PC-9 (cell line): ENCODE results near the gene USP12.

Source experiments
- EZH2 ChIP-seq: fragments of 200-600 bp; sonication (generic); IDR thresholded peaks from 2 replicates; pipeline ENCODE4 v1.8.0; 2017; ENCODE audit warnings: antibody characterized with exemption, low read depth
- TF ChIP-seq, protein P1 (sequence below): fragments of 200-600 bp; sonication (generic); conservative IDR thresholded peaks from 2 replicates; pipeline ENCODE4 v1.6.1; 2017; ENCODE audit warnings: mixed run types, antibody characterized with exemption, mild to moderate bottlenecking, moderate library complexity

DNA sequence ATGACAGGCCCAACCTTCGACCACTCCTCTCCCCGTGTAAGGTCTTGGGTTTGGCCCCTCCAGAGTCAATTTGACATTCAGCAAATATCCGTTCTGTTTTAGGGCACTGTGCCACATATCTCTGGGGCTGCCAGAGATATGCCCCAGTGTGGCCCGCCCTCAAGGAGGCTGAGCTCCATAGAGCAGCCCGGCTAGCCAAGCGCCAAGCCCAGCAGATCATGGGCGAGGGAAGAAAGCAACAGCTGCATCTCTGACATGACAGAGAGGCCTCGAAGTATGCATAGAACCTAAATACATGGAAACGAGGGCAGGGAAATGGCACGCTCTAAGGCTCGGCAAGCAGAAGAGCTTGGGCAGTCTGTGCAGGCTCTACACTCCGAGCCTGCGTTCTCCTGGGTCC lies 124.5 kb downstream of the USP12 start:
- TF ChIP-seq, protein P1, sequence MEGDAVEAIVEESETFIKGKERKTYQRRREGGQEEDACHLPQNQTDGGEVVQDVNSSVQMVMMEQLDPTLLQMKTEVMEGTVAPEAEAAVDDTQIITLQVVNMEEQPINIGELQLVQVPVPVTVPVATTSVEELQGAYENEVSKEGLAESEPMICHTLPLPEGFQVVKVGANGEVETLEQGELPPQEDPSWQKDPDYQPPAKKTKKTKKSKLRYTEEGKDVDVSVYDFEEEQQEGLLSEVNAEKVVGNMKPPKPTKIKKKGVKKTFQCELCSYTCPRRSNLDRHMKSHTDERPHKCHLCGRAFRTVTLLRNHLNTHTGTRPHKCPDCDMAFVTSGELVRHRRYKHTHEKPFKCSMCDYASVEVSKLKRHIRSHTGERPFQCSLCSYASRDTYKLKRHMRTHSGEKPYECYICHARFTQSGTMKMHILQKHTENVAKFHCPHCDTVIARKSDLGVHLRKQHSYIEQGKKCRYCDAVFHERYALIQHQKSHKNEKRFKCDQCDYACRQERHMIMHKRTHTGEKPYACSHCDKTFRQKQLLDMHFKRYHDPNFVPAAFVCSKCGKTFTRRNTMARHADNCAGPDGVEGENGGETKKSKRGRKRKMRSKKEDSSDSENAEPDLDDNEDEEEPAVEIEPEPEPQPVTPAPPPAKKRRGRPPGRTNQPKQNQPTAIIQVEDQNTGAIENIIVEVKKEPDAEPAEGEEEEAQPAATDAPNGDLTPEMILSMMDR, result no peak
- no peak for TF ChIP-seq EZH2
